NB4 (cell line): Measurements from ENCODE around the gene TRIM71.

Experiments
- MYC ChIP-seq: IDR thresholded peaks from 2 replicates; pipeline ENCODE4 v1.6.1; 2011; ENCODE audit warnings: low read depth, low read length
- POLR2A ChIP-seq: IDR thresholded peaks from 2 replicates; pipeline ENCODE4 v1.6.1; 2011; ENCODE audit warnings: mild to moderate bottlenecking; ENCODE audit not compliant: insufficient read length; ENCODE audit errors: extremely low read depth
- TF ChIP-seq, protein P1 (sequence below): IDR thresholded peaks from one replicate; pipeline ENCODE4 v1.5.1; 2012; ENCODE audit warnings: low read depth, low read length
- TF ChIP-seq, protein P2 (sequence below): IDR thresholded peaks from 2 replicates; pipeline ENCODE4 v1.6.1; 2011; ENCODE audit warnings: low read depth, low read length

DNA sequence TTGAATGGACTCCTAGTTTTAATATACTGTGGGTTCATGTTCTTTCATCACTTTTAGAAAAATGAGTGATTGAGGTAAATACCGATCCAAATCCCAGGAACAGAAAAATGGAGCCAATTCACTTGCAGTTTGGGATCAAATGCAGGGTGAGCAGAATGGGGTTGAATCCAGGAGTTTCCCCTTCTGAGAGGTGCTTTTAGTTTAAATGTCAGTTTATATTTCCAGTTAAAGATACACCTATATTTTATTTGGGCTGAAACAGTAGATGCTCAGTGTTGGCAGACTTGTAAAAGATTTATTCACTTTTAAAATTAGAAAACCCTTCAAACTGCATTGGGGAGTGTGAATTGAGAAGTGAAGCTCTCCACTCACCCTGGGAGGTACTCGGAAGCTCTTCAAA lies 2.6 kb downstream of the TRIM71 start:
- TF ChIP-seq, protein P1, sequence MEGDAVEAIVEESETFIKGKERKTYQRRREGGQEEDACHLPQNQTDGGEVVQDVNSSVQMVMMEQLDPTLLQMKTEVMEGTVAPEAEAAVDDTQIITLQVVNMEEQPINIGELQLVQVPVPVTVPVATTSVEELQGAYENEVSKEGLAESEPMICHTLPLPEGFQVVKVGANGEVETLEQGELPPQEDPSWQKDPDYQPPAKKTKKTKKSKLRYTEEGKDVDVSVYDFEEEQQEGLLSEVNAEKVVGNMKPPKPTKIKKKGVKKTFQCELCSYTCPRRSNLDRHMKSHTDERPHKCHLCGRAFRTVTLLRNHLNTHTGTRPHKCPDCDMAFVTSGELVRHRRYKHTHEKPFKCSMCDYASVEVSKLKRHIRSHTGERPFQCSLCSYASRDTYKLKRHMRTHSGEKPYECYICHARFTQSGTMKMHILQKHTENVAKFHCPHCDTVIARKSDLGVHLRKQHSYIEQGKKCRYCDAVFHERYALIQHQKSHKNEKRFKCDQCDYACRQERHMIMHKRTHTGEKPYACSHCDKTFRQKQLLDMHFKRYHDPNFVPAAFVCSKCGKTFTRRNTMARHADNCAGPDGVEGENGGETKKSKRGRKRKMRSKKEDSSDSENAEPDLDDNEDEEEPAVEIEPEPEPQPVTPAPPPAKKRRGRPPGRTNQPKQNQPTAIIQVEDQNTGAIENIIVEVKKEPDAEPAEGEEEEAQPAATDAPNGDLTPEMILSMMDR: no peak
- TF ChIP-seq POLR2A (no peak), MYC (no peak)
- TF ChIP-seq, protein P2, sequence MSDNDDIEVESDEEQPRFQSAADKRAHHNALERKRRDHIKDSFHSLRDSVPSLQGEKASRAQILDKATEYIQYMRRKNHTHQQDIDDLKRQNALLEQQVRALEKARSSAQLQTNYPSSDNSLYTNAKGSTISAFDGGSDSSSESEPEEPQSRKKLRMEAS: no peak
